HG02885 (cell line): ENCODE results near the gene FLNC.

Experiments used
- ATAC-seq: cut with Tn5 transposase; IDR thresholded peaks from one replicate; pipeline ENCODE4 v1.9.1; 2021; ENCODE audit warnings: mild to moderate bottlenecking; ENCODE audit not compliant: unreplicated experiment, poor library complexity

The FLNC gene

DNA sequence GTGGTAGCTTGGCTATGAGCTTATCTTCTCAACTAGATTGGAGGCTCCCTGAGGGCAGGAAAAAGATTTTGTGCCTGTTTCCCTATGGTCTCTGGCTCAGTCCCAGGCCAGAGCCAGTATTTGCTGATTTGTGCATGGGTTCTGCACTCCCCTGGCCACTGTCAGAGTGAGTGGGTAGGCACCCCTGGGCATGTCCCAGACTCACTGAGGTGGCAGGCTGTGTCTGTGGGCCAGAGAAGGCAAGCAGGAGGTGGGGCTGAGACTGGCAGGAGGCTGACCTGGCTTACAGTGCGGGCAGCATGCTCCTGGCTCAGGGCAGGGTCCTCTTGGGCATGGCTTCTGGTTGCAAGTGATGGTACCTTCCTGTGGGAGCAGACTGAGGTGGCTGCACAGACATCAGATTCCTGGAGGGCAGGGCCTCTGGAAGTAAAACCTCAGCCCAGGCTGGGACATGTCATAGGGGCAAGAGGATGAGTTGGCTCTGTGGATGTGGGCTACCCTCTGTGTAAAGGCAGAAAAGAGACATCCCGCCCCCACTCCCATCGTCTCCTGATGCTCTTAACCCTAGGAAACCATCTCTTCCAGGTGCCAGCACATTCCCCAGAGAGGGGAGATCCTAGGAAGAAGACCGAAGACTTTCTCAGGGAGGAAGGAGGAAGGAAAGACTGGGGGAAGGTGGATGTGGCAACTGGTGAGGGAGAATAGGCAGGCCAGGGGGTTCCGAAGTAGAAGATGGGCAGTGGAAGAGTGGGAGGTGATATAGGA is 76.0 kb downstream of the FLNC start:
- no peak for ATAC-seq

DNA sequence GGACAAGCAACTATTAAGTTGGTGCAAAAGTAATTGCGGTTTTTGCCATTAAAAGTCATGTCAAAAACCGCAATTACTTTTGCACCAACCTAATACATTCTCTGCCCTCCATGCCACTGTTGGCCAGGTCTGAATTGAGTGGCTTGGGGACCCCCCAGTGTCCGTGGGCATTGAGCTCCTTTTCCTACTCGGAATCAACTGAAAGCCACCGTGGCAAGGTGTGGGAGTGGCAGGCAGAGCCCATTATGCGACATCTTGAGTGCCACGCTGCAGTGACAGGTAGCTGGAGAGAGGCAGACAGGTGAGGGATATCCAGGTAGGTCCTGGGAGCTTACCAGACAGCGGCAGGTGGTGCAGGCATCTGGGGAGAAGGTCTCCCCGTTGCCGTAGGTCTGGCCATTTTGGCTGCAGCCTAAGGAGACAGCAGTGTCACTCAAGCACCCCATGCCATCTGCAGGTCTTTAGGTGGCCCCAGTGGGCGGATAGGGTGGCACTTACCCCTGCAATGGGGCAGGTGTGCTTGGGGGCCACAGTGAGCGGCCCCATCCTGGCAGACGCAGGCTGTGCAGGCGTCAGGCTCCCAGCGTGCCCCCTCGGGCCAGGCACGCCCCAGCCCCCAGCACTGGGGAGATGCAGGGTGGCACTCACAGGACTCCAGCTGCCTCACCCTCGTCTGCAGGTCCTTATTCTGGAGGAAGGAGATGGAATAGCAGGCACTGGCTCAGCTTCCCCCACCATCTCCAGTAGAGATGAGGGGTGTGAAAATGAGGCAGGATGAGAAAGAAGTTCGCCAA is 76.8 kb downstream of the FLNC start:
- ATAC-seq = no peak
